ENCODE measurements around the gene RYR1. TPM values are rescaled to one million over a fixed set of nuclear protein-coding genes. Genes with fewer than 3 reads are reported as not detected.

RYR1 gene
- total RNA-seq, 1 donor from 2014 or later: 0.32 TPM

DNA sequence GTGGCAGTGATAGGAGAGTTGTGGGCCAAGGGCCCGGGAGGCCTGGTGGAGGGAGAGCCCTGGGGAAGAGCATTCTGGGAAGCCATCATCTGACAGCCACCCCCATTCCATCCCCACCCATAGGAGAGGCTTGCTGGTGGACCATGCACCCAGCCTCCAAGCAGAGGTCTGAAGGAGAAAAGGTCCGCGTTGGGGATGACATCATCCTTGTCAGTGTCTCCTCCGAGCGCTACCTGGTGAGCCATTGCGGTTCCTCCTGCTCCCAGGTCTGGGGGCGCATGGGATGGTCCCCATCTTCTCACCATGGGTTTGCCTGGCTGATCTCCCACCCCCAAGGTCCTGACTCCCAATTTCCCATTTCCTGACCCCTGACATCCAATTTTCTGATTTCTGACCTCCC lies 10.5 kb downstream of the RYR1 start:
- H3K4me1 Mint-ChIP-seq (ENCODE audit: low read depth): no peaks in the 10 kb centered on the region
- H3K27me3 Mint-ChIP-seq (ENCODE audit: low read depth): peaks cover 28% of the 10 kb centered on the region
- H3K36me3 Mint-ChIP-seq (ENCODE audit: low read depth): no peaks in the 10 kb centered on the region
- no peaks in the 10 kb centered on the region for H3K9me3 Mint-ChIP-seq (ENCODE audit: low read depth)
- TF ChIP-seq, protein P1, sequence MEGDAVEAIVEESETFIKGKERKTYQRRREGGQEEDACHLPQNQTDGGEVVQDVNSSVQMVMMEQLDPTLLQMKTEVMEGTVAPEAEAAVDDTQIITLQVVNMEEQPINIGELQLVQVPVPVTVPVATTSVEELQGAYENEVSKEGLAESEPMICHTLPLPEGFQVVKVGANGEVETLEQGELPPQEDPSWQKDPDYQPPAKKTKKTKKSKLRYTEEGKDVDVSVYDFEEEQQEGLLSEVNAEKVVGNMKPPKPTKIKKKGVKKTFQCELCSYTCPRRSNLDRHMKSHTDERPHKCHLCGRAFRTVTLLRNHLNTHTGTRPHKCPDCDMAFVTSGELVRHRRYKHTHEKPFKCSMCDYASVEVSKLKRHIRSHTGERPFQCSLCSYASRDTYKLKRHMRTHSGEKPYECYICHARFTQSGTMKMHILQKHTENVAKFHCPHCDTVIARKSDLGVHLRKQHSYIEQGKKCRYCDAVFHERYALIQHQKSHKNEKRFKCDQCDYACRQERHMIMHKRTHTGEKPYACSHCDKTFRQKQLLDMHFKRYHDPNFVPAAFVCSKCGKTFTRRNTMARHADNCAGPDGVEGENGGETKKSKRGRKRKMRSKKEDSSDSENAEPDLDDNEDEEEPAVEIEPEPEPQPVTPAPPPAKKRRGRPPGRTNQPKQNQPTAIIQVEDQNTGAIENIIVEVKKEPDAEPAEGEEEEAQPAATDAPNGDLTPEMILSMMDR (IDR thresholded peaks at IDR 0.05): no peak
- H3K27ac Mint-ChIP-seq (ENCODE audit: unreplicated experiment): no peak overlapping the region
- DNase-seq (ENCODE audit: low spot score): no peak
- no peak overlapping the region for H3K4me3 Mint-ChIP-seq (ENCODE audit: unreplicated experiment)

DNA sequence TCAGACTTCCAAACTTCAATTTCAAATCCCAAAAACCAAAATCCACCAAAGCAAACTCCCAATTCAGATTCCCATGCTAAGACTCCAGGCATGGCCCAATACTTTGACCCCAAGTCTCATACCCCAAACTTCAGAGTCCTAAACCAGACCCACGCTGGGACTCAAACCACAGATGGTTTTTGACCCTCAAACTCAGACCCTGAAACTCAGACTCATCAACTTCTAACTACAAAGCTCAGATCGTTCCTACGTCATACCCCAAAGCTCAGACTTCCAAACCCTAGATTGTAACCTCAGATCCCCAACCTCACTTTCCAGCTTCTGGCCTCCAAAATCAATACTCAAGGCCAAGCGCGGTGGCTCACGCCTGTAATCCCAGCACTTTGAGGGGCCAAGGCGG lies 11.9 kb downstream of the RYR1 start:
- Mint-ChIP-seq H3K27me3 (ENCODE audit: low read depth) (peaks cover 38% of the 10 kb centered on the region), H3K4me3 (ENCODE audit: unreplicated experiment) (no peak overlapping the region), H3K9me3 (ENCODE audit: low read depth) (no peaks in the 10 kb centered on the region), H3K36me3 (ENCODE audit: low read depth) (no peaks in the 10 kb centered on the region), H3K4me1 (ENCODE audit: low read depth) (no peaks in the 10 kb centered on the region), H3K27ac (ENCODE audit: unreplicated experiment) (no peak overlapping the region)
- TF ChIP-seq, protein P1 (IDR thresholded peaks at IDR 0.05): no peak
- DNase-seq (ENCODE audit: low spot score): no peak

DNA sequence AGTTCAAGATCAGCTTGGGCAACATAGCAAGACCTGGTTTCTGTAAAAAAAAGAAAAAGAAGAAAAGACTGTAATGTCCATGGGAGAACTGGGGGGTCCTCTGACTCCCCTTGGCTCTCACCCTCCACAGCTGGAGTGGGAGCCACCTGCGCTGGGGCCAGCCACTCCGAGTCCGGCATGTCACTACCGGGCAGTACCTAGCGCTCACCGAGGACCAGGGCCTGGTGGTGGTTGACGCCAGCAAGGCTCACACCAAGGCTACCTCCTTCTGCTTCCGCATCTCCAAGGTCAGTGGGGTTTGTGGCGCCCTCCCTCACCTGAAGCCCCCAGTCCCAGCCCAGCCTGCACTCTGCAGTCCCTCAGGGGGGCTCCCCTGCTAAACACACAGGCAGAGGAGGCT lies 14.7 kb downstream of the RYR1 start:
- no peak for DNase-seq (ENCODE audit: low spot score)
- no peaks in the 10 kb centered on the region for H3K36me3 Mint-ChIP-seq (ENCODE audit: low read depth)
- H3K4me1 Mint-ChIP-seq (ENCODE audit: low read depth): no peaks in the 10 kb centered on the region
- H3K4me3 Mint-ChIP-seq (ENCODE audit: unreplicated experiment): no peak overlapping the region
- no peak overlapping the region for H3K27ac Mint-ChIP-seq (ENCODE audit: unreplicated experiment)
- TF ChIP-seq, protein P1 (IDR thresholded peaks at IDR 0.05): no peak
- no peaks in the 10 kb centered on the region for H3K9me3 Mint-ChIP-seq (ENCODE audit: low read depth)
- peaks cover 39% of the 10 kb centered on the region for H3K27me3 Mint-ChIP-seq (ENCODE audit: low read depth)

DNA sequence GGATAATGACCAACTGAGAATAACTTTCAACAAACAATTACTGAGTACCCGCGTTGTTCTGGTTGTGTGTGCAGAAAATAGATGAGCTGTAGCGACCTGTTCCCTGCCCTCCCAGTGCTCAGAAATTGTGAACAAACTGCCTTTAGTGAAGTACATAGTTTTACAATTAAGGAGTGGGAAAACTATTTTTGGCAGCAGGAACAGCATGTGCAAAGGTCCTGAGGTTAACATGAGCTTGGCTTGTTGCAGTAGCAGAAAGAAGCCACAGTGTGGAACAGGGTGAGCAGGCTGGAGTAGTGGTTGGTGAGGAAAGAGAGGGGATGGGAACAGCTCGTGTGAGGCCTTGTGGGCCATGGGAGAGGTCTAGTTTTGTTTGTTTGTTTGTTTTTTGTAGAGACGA lies 16.0 kb downstream of the RYR1 start:
- Mint-ChIP-seq H3K4me1 (ENCODE audit: low read depth) (no peaks in the 10 kb centered on the region), H3K4me3 (ENCODE audit: unreplicated experiment) (no peak overlapping the region), H3K36me3 (ENCODE audit: low read depth) (no peaks in the 10 kb centered on the region), H3K27me3 (ENCODE audit: low read depth) (peaks cover 31% of the 10 kb centered on the region), H3K9me3 (ENCODE audit: low read depth) (no peaks in the 10 kb centered on the region), H3K27ac (ENCODE audit: unreplicated experiment) (no peak overlapping the region)
- TF ChIP-seq, protein P1 (IDR thresholded peaks at IDR 0.05): no peak
- DNase-seq (ENCODE audit: low spot score): no peak

DNA sequence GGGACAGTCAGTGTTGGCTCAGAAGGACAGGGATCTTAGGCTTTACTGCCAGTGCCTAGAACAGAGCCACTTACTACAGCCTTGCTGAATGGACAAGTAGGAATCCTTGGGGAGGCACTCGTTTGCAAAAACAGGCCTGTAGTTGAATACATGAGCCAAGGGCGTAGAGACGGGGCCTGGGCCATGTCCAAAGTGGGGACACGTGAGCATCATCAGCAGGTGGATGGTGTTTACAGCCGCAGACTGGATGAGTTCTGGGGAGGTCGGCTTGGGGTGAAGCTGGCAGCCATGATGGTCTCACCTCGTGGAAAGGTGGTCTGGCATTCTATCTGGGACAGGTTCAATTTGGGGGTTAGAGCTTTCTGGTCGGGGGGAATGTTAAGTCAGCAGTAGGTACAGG lies 17.5 kb downstream of the RYR1 start:
- H3K27me3 Mint-ChIP-seq (ENCODE audit: low read depth): peaks cover 25% of the 10 kb centered on the region
- DNase-seq (ENCODE audit: low spot score): no peak
- H3K9me3 Mint-ChIP-seq (ENCODE audit: low read depth): no peaks in the 10 kb centered on the region
- TF ChIP-seq, protein P1 (IDR thresholded peaks at IDR 0.05): no peak
- no peak overlapping the region for H3K4me3 Mint-ChIP-seq (ENCODE audit: unreplicated experiment)
- no peaks in the 10 kb centered on the region for H3K36me3 Mint-ChIP-seq (ENCODE audit: low read depth)
- no peak overlapping the region for H3K27ac Mint-ChIP-seq (ENCODE audit: unreplicated experiment)
- H3K4me1 Mint-ChIP-seq (ENCODE audit: low read depth): no peaks in the 10 kb centered on the region
